GM03348 (cell line): ENCODE data around the gene SRRM2.

Source experiments
- DNase-seq: peaks from one replicate; pipeline ENCODE4 v3.0.0; 2012; ENCODE audit warnings: low spot score

Gene SRRM2

DNA sequence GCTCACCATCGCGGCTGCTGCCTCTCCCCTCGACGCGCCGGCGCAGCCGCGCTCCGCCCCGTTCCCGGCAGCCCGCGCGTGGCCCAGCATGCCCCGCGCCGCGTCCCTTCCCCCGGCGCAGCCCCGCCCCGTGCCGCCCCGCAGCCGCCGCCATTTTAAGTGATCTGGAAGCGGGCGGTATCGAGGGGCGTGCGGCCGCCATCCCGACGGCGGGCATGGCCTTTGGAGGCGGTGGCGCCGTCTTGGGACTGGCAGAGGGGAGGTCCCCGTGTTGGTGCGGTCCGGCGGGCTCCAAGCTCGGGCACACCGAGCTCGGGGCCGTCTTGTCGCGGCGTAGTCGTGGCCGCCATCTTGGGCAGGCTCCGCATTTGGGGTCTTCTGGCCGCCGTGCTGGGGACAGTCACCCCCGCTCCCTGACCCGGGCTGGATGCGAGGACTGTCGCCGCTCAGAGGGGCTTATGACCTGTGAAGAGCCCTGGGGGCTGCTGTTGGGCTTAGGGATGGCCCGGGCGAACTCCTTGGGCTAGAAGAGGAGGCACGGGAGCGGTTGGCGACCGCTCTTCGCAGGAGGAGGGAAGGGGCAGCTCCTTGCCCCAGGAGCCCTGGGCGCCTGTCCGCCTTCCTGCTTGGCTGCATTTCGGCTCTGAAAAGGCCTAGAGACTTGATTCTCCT, 24.9 kb downstream of the SRRM2 start, which contains the start of gene ELOB:
ELOB (minus strand) TSS at position 50 of the 672 bp plus-strand sequence; CDS start at position 9, 41 bp downstream.
- peak; percentile 99 for DNase-seq

DNA sequence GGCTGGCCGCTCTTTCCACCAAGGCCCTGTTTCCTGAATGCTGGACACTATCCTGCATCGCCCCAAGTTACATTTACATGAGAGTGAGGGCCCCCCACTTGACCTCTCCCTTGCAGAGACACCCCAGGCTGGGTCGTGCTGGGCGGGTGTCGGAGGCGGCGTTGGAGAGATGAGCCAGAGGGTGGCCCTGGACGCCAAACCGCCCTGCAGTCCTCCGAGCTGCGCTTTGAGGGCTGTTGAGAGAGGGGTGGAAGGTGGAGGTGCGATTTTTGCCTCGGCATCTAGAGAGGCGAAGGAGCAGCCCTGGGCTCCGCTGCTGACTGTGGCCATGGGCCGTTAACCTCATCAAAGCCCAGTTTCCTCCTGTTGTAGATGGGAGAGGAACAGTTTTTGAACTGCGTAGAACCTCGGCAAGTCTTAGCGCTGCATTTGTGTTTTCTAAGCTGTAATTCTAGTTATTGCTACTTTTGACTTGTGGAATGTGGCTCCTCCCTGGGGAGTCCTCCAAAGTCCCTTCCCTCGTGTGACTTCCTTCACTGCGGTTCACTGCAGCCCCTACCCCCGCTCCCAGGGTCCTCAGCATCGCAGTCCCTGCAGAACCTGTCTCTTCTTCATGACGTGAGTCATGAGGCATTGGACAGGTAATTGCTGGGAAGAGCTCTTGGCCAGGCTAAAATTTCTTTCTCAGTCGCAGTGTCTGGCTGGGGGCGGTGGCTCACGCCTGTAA, 25.6 kb downstream of the SRRM2 start:
- peak; percentile 44 for DNase-seq

DNA sequence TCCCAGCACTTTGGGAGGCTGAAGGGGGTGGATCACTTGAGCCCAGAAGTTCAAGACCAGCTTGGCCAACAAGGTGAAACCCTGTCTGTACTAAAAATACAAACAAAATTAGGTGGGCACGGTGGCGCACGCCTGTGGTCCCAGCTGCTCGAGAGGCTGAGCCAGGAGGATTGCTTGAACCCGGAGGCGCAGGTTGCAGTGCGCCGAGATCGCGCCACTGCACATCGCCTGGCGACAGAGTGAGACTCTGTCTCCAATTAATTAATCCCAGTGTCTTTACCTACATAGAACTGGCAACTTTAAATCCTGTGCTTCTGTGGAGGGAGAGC, 26.2 kb downstream of the SRRM2 start:
- DNase-seq, result no peak

DNA sequence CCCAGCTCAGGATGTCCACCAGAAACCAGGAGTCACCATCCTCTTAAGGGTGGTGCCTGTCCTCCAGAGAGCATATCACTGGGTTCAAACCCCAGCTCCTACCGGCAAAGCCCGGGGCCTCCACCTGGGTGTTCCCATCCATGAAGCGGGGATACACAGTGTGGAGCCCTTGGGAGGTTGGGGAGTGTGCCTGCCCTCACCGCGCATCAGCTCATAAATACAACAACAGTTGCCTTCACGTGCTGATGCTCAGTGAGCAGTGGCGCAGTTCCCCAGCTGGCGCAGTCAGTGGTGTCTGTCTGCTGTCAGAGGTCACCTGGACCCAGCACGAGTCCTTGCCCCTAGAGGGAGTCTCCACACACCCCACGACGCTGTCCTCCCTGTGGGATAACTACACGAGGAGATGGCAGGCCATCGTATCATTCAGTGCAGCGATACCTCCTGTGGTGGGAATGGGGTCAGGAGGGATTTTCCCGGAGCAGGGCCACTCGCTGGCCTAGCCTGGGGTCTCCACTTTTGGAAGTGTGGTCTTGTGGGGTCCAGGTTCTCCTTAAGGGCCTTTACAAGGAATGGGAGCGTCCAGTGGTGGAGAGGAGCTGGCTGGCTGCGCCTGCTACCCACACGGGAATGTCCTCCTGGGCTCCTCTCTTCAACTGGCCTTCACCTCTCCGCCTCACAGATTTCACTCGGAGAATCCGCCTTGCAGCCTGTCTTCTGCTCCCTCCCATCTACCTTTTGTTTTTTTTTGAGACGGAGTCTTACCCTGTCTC, 26.9 kb downstream of the SRRM2 start:
- DNase-seq, result no peak

DNA sequence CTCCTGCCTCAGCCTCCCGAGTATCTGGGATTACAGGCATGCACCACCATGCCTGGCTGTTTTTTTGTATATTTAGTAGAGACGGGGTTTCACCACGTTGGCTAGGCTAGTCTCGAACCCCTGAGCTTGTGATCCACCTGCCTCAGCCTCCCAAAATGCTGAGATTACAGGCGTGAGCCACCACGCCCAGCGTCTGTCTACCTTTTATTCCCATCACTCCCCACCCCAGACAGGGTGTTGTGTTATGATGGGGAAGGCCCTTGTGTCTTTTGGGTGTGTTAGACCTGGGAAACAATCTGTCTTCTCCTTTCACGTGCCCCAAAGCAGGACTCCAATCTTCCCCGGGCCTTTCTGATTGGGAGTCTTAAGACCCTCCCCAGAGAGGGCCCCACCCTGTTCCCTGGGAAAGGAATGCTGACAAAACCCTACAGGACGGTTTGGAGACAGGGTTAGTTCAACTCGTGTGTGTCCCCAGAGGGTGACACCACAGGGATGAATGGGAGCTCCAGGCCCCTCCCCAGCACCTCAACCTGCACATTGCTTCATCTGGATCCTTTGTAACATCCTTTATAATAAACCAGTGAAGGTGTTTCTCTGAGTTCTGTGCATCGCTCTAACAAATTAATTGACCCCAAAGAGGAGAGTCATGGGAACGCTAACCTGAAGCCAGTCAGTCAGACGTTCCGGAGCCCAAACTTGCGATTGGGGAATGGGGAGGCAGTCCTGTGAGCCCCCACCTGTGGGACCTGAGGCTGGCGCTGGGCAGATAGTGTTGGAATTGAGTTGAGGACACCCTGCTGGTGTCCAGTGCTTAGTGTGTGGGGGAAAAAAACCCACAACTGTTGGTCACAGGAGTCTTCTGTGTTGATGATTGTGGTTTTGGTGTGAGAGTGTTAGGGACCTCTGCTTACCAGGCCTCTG, 27.8 kb downstream of the SRRM2 start:
- no peak for DNase-seq

DNA sequence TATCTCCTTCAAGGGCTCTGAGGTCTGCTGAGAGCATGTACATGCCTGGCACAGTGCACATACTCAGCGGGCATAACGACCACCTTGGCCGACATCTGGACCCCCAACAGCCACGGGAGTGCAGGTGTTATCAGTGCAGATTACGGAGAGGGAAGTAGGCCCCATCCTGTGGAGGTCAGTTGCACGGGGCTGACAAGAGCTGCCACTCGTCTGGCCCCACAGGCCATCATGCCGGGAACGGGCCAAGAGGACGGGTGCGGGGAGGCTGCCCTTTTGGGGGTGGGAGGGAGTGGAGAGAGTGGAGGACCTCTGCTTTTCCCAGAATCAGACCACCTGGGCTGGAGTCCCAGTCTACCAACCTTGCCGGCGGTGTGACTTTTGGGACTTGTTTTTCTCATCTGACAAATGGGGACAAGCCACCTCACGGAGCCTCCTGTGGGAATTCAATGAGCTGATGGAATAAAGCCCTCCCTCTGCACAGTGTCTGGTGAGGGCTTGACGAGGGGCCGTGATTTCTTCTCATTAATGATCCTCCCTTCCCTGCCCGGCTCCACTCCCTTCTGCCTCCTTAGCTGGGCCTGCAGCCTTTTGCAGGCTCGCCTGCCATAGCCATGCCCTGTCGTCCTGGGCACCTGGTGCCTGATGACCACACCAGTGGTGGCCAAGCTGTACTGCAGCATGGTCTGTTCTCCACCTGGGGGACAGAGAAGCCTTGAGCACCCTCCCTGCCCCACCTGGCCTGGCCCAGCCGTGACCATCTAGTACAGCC, 30.3 kb downstream of the SRRM2 start:
- no peak for DNase-seq

DNA sequence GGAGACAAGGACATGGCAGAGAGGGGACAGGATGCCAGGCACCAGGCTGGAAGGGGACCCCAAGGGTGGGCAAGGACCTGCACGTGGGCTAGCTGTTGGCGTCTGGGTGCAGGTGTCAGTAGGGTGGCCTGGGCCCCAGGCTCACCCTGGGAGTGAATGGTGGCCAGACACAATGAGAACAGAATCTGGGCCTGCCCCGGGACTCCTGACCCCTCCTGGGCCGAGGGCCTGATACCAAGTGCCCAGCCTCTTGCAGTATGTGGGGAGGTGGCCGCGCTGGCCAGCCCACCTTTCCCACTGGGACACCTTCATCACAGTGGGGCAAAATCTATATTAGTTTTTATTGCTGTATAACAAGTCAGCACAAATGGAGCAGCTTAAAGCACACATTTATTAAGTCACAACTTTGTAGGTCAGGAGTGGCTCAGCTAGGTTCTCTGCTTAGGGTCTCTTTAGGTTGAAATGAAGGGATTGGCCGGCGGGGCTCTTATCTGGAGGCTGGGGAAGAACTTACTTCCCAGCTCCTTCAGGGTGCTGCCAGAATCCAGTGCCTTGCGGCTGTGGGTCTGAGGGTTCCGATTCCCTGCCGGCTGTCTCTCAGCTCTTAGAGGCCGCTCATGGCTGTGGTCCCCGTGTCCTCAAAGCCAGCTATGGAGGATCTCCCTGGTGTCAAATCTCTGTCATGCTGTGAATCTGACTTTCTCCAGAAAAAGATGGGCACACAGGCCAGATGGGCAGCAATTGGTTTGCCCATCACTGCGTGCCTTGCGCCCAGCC, 31.3 kb downstream of the SRRM2 start:
- DNase-seq, result no peak

DNA sequence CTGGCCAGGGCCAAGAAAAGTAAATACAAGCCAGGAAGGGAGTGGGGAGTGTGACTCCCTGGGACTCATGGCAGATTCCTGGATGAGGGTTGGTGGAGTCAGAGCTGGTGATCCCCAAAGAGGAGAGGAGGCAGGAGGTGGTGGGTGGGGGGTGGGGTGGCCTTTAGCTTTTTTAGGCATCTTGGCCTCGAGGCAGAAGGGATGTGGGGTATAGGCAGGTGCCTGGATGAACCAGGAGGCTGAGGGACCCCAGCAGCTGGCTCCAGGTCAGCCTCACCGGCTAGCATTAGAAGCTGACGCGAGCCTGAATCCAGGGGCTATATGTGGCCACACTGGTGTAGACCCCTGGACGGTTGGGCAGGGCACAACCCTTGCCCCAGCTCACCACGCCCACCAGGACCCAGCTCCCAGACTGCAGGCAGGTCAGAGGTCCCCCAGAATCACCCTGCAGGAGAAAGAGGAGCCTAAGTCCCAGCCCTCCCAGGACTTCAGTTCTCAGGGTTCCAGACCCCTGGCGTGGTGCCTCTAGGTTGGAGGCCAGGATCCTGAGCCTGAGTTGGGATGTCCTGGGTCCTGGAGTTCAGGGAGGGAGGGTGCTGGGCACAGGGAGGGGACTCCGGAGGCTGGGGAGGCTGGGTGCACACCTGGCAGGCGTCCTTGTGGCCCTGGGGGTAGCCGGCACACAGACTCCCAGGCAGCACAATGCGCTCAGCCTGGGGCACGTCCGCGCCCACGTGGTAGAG, 32.1 kb downstream of the SRRM2 start:
- no peak for DNase-seq

- DNase-seq, result no peak
Observed at GRCh38 chr16:2785101-2785991, 32.9 kb downstream of the SRRM2 start.

DNA sequence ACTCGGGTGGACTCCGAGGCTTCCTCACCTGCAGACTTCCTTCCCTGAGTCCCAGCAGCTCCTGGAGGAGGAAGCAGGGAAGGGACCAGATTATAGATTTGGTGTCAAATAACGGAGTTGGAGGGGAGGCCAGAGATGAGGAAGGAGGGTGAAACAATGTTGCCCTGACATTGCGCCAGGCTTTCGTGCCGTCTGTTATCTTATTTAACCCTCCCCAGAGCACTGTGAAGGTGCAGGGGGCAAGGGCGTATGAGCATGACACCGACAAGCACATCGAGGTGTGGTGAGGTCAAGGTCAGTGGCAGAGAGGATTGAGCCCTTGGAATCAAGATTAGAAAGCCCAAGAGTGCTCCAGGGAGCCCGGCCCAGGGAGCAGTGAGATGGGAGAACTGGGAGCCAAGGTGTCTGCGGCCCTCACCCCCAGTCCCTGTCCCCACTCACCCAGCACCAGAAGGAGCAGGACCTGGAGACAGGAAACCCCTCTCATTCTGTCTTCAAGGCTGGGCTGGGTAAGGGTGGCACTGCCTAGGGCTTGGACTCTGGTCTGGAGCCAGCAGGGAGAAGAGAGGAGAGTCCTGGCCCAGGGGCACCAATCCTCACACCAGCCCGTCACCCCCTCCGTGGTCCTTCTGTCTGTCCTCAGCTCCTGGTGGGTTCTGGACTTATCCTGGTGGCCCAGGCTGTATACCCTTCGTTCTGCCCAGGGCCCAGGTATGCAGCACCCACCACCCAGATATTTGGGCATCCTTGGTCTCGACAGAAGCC, 33.8 kb downstream of the SRRM2 start:
- no peak for DNase-seq

GRCh38 chr16:2786826-2787151, 34.4 kb downstream of the SRRM2 start:
- DNase-seq, result no peak

DNA sequence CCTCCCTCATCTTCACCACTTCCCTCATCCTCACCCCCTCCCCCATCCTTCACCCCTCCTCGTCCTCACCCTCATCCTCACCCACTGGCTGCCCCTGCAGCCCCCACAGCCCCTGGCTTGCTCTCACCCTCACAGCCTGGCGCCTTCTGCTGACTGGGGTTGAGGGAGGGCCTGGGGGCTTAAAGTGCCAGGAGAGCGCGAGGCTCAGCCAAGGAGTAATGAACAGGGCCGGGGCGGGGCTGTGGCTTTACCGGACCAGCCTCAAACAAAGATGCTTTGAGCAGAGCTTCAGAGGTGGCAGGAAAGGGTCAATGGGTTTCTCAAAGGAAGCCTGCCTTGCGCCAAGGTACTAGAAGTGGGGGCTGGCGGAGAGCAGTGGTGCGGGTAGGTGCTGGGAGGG, 35.0 kb downstream of the SRRM2 start, which contains the start of gene PRSS33:
PRSS33 (minus strand) TSS at position 155 of the 400 bp plus-strand sequence. CDS start 1,013 bp downstream, outside the sequence.
- no peak for DNase-seq

GRCh38 chr16:2787961-2788360, 35.5 kb downstream of the SRRM2 start:
- no peak for DNase-seq

DNA sequence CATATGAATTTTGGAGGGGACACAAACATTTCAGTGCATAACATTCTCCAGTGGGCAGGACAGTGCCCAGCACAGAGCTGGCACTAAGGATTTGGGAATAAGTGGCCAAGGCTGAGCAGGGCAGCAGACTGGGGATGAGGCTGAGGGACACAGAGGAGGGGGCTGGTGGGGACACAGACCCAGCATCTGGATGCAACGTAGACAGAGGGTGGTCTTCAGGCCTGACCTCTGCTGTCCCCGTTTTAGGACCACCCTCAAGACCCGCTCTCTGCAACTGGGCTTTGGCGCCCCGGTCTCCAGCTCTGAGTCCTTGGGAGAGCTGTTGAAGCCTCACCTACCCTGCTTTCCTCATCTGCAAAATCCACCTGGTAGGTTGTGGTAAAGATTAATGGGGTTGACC, 38.2 kb downstream of the SRRM2 start:
- no peak for DNase-seq

DNA sequence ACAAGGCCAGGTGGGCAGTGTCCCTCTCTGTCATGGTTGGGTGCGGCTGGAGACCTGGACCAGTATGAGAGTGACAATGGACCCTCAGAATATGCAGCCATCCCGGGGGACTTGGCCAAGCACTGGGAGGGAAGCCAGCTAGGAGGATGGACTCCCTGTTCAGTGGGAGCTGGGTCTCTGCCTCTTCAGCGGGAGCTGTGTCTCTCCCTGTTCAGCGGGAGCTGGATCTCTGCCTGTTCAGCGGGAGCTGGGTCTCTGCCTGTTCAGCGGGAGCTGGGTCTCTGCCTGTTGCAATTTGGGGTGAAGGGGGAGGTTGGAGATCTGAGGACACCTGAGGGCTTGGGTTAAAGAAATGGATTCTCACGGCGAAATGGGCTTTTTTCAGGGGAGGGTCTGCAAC, 38.7 kb downstream of the SRRM2 start:
- DNase-seq, result no peak

DNA sequence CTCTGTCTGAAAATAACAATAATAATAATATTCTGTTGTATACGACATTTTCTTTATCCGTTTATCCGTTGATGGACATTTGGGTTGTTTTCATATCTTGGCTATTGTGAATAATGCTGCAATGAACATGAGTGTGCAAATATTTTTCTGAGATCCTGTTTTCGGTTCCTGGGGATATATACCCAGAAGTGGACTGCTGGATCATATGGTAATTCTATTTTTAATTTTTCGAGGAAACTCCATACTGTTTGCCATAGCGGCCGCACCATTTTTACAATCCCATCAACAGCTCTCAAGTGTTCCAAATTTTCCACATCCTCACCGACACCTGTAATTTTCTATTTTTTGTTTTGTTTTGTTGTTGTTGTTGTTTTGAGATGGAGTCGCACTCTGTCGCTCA, 40.5 kb downstream of the SRRM2 start:
- DNase-seq, result no peak

- DNase-seq, result no peak
Observed at GRCh38 chr16:2795395-2796143, 43.1 kb downstream of the SRRM2 start.
